NCI-H2196 (cell line): ENCODE results near the gene MAP3K21.

Experiments used
- DNase-seq: peaks from one replicate; lab custom pipeline; 2025; ENCODE audit not compliant: unreplicated experiment; lab: John Stamatoyannopoulos, UW

The MAP3K21 gene

DNA sequence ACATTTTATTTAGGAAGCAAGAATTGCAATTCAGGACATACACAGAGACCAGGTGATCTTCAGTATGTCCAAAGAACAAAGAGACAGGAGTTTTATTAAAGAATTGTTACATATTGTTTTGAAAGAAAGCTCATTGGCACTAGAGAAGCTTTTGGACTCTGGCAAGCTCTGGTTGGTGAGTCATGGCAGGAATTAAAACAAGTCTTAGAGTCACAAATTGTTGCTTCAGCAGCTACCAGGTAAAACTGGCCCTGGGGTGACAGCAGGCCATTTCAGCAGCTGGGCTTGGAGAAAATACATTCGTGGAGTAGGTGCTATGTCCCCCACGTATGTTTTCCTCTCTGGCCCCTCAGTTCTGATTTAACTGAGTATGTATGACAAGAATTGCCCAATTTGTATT is 58.8 kb downstream of the MAP3K21 start:
- no peak for DNase-seq

DNA sequence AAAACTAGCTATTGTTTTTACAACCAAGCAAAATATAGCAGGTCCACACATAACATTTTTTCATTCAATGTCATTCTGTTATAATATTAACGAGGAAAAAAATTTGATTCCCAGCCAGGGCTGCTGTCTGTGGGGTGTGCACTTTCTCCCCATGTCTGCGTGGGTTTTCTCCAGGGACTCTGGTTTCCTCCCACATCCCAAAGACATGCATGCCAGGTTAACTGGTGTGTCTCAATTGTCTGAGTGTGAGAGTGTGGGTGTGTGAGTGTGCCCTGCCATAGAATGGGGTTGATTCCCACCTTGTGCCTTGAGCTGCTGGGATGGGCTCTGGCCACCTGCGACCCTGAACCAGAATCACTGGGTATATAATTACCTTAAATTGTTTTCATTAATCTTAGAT is 60.1 kb downstream of the MAP3K21 start:
- DNase-seq: no peak

DNA sequence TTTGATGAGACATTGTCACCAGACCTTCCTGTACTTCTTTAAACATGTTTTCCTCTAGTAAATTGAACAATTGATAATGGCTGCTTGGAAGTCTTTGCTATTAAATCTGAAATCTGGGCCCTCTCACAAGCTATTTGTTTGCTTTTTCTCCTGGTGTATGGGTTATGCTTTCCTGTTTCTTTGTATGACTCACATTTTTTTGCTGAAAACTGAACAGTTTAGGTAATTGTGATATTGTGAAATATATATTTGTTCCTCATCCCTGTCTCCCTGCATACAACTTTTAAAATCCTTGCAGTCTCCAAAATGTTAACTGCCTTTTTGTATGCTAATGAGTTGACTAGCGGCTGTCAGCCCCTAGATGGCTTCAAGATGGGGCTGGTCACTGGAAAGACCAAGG is 61.6 kb downstream of the MAP3K21 start:
- DNase-seq: no peak

DNA sequence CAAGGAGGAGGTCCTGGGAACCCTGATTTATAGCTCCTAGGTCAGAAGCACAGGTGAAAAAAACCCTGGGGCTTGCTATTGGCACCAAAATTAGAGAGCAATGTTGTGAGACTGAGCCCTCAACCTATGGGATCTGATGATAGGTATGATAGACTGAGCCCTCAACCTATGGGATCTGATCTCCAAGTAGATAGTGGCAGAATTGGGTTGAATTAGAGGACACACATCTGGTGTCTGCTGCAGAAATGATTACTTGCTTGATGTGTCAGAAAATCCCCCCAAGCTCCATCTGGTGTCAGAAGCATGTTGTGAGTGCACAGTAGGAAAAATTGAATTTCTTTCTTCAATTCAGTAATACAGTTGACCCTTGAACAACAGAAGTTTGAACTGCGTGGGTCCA is 62.4 kb downstream of the MAP3K21 start:
- no peak for DNase-seq

DNA sequence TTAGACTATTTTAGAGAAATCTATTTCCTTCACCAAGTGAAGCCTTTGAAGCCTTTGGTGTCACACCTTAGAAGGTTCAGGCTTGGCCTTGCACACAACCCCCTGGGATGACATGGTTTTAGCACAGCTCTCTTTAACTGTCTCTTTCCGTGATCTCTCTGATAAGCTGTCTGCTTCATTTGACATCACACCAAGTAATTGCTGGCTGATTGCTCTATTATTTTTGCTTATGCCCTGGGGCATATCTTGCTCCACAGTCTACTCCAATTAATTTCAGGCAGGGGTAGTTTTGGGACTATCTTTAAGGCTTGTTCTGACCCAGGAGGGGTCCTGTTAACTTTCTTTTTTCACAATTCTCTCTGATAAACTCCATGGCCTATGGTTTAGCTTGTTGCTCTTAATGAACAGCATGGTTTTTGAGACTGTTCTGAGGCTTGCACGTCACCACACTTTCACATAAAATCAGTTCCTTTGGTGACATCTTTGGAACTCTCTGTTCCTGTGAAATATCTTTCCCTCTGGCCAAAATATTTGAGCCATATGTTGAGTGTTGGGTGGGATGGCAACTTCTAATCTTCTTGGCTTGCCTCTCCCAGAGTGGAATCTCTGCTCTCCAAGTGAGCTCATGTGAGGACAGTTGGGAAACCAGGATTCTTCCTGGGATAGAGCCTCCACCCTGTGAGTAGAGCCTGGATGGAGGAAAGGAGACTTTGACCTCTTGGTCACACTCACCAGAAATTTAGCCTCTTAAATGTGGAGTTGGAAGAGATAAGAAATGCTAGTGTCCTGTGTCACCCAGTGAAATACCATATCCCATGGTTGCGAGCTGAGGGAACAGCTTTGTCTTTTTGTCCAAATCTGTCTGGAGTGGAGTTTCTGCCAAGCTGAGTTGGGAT is 63.6 kb downstream of the MAP3K21 start:
- DNase-seq: no peak

DNA sequence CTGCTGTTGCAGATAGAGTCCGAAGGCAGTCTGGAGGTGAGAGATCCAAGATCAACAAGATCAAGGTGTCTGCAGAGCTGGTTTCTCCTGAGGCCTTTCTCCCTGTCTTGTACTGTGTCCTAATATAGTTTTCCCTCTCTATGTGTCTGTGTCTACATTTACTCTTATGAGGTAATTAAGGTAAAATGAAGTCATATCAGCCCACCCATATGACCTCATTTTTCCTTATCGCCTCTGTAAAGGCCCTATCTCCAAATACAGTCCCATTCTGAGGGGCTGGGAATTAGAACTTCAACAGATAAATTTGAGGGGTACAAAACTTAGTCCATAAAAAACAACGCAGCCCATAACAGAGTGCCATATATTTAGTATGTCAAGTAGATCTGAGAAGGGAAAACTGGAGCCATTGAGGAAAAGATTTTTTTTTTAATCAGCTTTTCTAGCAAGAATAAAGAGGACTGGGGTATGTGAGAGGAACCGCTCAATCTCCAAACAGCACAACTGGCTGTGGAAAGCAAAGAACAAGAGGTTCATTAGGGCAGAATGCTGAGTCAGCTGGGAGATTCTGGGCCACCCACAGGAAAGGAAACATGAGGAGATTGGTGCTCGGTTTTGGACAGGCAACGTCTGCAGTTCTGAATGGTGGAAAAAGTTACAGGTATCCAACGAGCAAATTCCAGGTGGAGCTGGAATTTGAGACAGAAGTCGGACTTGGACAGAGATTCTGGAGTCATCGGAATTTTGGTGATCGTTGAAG is 65.7 kb downstream of the MAP3K21 start:
- no peak for DNase-seq

DNA sequence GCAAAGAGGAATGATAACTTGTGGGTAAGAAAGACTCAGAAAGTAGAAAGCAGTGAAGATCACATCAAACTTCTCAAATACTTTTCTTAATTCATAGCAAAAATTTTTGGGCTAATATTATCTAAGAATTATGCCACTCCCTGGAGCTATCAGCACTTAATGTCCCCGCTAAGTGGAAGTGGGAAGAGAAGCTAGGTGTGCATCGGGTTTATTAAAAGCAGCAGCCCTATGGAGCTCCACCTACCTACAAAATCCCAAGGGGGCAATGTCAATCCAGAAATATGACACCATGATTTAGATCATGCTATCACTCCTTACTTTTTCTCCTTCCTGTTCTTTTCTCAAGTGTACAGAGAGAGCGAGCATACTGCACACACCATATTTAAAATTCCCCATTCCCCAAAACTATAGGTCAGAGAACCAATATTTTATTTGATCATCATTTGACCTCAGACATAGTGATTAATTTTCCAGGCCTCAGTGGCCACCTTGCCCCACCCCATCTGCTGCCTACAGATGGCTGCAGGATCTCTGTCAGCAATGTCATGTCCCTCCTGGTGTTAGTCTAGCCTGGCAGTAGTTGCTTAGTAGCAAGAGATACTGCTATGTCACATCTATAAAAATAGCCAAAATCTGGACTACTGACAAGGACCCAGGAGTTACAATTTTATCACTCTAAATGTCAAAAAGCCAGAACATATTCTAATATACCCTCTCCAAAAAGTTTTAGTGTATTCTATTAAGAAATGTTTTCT is 66.6 kb downstream of the MAP3K21 start:
- no peak for DNase-seq

DNA sequence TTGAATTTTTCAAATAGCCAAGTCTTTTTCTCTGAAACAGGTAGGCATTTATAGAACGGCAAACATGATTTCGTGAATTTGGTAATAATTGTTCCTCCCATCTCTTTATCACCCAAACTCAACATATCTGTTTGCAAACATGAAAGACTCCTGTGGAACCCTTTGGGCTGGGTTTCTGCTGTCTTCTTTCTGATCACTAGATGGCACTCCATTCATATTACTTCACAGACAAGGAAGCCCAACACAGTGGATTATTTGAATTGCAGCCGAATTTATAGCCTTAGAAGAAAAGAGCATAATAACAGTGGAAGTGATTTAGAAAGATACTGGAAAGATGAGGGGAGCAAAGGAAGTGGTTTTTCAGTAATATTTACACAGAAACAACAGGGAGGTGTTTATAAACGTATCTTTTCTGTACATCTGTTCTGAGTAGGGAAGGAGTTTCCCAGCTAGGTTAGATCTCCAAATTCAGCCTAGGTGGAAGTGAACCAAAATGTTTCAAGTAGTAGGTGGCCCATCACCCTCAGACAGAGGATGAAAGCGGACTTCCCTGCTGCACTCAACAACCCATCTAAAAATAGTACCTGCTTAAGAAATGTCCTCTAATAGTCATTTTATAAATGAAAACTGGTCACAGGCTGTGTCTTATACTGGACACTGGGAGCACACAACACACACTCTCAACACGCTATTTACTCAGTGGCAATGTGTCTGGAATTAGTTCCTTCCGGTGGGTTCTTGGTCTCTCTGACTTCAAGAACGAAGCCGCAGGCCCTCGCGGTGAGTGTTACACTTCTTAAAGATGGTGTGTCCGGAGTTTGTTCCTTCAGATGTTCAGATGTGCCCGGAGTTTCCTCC is 67.6 kb downstream of the MAP3K21 start:
- peak; percentile 48 for DNase-seq

DNA sequence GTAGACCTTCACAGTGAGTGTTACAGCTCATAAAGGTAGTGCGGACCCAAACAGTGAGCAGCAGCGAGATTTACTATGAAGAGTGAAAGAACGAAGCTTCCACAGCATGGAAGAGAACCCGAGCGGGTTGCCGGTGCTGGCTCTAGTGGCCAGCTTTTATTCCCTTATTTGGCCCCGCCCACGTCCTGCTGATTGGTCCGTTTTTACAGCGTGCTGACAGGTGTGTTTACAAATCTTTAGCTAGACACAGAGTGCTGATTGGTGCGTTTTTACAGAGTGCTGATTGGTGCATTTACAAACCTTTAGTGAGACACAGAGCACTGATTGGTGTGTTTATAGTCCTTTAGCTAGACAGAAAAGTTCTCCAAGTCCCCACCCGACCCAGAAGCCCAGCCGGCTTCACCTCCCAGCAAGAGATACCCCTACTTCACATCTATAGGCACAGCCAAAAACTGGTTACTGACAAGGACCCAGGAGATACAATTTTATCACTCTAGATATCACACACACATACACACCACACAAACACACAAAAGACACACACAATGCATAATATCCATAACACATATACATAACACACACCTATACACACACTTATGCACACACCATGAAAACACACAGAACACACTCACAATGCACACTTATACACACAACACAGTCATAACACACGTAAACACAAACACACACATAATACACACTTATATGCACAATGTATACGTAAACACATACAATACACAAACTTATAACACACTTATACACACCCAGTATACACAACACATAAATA is 68.5 kb downstream of the MAP3K21 start:
- DNase-seq: no peak

DNA sequence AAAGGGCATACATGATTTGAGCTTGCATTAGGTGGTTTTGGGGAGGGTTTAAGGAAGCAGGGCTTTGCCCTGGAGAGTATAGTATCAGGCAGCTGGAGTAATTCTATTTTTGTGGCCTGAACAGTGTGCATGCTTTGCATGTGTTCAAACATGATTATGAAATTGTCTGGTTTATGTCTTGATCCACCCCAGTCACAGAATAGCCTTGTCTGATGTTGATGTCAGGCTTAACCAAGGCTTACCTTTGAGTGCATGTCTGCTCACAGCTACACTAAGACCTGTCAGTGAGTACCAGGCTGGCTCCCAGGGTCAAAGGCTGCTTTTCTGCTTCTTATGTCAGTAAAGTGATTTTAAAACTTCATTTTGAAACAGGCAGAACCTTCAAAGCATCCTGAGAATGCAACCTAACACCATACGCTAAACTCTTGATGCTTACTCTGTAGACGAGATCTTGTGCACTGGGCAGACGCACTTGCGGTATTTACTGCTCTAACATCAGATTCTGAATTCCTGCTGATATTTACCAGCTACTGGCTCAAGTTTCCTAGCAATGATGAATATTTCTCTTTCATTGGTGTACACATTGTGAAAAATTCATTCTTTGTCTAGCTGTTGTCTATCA is 78.9 kb downstream of the MAP3K21 start:
- DNase-seq: no peak

DNA sequence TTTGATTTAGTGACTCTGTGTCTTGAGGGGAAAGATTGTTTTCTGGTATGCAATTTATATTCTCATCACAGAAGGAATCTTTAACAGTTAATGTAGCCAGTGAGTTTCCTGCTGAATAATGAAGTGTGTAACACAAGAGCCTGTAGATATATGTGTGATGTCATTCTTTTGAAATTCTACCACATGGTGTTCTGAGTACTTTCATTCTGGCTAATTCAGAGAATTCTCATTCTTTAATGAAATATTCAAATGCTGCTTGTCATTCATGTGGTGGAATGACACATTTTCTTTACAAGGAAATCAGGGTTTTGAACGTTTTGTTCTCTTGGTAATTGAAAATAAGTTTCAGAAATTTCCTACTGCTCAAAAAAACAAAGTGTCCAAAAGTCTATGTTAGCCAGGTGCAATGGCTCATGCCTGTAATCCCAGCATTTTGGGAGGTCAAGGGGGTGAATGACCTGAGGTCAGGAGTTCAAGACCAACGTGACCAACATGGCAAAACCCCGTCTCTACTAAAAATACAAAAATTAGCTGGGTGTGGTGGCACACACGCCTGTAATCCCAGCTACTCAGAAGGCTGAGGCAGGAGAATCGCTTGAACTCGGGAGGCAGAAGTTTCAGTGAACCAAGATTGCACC is 79.6 kb downstream of the MAP3K21 start:
- DNase-seq: no peak

DNA sequence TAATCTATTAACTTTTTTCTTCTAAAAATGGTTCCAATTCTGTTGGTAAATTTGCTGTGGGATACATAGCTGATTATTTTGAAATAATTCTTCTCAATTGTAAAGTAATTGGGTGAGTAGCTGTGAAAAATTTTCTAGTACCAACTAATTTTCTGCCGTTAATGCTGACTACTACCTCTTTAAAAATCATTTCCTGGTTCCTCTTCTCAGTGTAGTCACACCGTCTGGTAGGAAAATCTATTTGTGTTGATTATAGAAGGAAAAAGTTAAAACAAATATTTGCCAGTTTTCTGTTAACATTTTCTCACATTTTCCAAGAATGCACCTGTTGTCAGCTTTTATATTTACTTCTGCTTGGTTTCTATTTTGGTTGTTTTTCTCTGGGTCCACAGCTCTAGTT is 82.0 kb downstream of the MAP3K21 start:
- DNase-seq: no peak

DNA sequence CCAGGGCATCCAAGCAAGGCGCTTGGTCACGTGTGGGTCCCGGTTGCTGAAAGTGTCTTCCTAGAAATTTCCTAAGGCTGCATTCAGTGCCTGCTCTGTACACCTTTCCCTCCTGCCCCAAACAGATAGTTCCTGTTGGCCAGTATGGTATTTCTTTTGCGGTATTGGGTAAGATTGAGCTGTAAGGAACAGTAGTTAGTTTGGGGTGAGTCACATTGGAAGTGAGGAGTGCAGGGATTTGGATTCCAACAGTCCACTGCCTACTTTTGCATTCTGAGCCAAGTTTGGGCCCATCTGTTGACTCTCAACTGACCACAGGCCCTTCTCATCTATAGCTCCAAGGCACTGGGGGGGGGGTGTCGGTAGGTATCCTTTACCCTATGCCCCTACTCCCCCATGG is 83.4 kb downstream of the MAP3K21 start:
- DNase-seq: no peak

DNA sequence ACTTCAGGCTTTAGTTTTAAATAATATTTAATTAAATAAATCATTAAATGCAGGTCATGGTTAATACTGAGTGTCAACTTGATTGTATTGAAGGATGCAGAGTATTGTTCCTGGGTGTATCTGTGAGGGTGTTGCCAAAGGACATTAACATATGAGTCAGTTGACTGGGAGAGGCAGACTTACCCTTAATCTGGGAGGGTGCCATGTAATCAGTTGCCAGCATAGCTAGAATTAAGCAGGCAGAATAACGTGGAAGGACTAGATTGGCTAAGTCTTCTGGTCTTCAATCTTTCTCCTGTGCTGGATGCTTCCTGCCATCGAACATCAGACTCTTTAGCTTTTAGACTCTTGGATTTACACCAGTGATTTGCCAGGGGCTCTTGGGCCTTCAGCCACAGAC is 85.3 kb downstream of the MAP3K21 start:
- no peak for DNase-seq

DNA sequence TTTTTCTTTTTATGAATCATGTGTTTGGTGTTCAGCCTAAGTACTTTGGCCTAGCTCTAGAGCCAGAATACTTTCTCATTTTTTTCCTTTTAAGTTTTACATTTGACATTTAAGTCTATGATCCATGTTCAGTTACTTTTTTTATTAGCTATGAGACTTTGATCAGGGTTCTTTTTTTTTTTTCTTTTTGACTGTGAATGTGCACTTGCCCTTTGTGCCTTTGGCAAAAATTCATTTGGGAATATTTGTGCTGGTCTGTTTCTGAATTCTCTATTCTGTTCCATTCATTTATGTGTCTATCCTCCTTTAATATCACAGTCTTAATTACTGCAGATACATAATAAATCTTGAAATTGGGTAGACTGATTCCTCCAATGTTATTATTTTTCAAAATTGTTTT is 93.8 kb downstream of the MAP3K21 start:
- no peak for DNase-seq

DNA sequence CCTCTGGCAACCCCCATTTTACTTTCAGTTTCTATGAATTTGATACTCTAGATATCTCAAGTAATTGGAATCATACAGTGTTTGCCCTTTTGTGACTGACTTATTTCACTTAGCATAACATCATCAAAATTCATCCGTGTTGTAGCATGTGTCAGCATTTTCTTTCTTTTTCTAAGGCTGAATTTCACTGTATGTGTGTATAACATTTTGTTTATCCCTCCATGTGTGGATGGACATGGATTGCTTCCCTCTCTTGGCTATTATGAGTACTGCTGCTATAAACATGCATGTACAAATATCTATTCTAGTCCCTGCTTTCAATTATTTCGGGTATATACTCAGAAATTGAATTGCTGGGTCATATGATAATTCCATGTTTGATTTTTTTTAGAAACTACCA is 97.3 kb downstream of the MAP3K21 start:
- DNase-seq: no peak

DNA sequence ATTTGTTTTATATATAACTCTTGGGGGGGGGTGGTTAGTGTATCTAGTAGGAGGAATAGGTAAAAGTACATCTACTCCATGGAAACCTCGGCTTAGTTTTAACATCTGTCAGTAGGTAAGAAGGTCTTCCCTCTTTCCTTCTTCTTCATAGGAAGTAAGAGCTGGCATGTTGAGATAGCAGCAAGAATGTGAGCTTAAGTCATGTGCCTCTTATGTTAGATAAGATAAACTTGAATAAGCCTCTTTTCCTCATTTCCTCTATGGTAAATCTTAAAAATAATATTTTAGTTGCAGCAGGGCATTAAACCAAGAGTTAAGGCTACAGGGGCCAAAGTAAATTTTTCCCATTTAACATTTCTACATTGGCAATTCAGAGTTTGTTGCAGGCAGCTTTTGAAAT is 100.4 kb downstream of the MAP3K21 start:
- DNase-seq: no peak

DNA sequence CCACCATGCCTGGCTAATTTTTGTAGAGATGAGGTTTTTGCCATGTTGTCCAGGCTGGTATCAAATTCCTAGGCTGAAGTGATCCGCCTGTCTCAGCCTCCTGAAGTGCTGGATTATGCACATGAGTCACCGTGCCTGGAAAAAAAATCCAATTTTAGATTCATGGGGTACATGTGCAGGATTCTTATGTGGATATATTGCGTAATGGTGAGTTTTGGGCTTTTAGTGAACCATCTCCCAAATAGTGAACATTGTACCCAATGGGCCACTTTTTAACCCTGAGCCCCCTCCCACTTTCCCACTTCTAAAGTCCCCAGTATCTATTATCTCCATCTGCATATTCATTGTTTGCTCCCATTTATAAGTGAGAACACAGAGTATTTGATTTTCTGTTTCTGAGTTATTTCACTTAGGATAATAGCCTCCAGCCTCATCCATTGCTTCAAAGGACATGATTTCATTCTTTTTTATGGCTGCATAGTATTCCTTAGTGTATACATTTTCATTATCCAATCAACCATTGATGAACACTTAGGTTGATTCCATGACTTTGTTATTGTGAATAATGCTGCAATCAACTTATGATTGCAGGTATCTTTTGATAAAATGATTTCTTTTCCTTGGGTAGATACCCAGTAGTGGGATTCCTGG is 104.4 kb downstream of the MAP3K21 start:
- DNase-seq: no peak

DNA sequence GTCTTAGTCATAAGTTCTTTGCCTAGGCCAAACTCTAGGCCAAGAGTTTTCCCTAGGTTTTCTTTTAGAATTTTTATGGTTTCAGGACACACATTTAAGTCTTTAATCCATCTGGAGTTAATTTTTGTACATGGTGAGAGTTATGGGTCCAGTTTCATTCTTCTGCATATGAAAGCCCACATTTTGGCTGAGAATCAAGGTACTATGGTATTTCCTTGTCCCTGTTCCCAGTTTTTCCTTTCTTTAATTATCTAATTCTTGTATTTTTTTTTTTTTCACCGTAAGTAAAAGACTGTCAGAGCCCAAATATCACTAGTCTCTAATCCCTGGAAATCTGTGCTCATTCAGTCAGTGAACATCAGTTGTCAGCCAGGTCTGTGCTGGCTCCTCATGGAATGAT is 105.4 kb downstream of the MAP3K21 start:
- DNase-seq: no peak
